8988T (cell line): ENCODE data around the gene CRYGD.
"Not testable (repeated sequence)": the region's sequence is repeated elsewhere in the genome, so short reads cannot be mapped to it uniquely, and the experiment has no call there.

Source experiments
- DNase-seq: peaks from one replicate; pipeline ENCODE4 v3.0.0; 2011

CRYGD gene

DNA sequence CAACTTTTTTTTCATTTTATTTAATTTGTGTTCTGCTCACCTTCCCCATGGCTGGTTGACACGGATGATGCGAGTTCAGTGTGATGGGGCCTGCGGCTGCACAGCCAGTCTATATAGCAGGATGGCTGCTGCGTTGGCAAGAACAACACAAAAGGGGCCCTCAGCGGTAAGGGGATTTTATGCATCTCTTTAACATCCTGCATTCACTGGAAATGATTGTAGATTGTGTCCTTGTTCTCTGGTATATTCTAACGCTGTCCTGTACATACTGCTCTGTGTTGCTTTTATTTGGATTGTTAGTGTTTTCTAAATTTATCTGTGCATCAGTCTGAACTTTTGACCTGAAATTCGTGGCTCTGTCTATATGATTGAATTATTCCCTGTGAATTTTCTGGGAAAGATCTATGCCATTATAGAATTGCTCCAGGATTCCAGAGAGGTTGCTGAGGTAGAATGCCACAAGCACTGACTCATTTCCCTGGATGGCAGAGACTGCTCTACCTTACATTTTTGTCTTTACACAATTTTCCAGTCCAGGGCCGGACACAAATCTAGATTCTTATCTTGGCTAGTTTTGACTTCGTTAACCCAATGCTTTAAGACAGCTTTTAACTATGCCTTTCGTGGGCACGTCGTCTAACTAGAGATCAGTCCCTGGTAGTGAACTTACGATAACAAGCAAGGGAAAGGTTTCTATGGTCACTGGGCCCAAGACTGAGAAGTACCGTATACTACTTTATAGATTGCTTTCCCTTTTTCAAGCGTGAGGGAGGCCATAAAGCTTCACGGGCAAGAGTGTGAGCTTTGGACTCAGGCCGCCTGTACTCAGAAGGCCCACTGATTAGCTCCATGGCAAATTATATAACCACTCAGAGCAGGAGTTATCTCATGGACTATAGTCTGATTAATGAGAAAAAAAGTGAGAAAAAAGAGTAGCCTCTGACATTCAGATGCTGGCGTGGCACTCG, 5.7 kb upstream of the CRYGD start, which contains the start of gene CRYGC:
Gene CRYGC, minus strand, starts transcription at position 85 of the 968 bp plus-strand sequence. Its CDS starts 36 bp downstream, at position 49.
- no peak for DNase-seq

DNA sequence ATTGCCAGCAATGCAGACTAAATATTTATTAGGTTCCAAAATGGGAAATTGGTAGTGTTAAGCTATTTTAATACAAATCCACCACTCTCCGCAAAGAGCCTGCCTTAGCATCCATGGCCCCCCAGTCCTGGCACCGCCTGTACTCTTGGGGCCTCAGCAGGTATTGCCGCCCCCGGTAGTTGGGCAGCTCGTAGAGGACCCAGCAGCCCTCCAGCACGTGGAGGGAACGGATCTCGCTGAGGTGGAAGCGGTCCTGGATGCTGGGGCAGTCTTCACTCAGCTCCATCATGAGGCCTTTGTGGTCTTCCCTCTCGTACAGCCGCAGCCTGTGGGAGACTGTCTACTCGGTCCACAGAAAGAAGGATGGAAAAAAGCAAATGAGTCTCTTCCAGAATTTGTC, 3.8 kb upstream of the CRYGD start:
- no peak for DNase-seq

DNA sequence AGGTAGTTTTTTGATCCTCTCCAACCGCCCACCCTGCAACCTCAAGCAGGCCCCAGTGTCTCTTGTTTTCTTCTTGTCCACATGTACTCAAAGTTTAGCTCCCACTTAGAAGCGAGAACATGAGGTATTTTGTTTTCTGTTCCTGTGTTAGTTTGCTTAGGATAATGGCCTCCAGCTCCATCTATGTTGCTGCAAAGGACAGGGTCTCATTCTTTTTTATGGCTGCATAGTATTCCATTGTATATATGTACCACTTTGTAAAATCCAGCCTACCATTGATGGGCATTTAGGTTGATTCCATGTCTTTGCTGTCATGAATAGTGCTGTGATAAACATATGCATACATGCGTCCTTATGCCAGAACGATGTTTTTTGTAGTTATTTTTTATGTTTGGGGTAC, 2.8 kb upstream of the CRYGD start:
- no peak for DNase-seq

DNA sequence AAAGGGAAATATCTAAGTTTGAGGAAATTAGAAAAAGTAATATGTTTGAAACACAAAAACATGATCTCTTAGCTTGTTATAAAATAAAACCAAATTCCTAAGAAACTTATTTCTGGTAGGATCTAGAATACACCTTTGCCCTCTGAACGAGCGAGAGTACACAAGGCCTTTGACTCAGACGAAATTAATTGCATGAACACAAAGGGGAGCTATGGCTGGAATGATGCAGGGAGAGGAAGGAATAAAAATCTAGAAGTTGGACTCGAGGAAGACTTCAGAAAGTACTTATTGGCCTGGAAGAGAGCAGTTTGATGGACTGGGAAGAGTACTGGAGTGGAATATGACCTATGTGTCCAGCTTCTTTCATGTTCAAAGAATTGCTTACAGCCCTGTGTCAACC, 927 bp upstream of the CRYGD start:
- no peak for DNase-seq

DNA sequence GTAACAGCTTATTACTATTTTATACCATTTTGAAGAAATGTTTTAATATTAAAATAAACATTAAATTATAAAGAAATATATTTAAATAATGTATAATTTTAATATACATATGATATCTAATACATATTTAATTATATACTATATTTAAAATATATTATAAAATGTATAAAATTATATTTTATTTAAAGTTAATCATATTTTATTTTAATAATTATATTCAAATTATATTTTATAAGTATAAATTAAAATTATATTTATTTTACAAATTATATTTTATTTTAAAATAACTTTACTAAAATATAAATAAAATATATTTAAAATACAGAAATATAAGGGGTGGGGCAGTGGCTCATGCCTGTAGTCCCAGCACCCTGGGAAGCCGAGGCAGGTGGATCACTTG, 2.1 kb downstream of the CRYGD start:
- no peak for DNase-seq

DNA sequence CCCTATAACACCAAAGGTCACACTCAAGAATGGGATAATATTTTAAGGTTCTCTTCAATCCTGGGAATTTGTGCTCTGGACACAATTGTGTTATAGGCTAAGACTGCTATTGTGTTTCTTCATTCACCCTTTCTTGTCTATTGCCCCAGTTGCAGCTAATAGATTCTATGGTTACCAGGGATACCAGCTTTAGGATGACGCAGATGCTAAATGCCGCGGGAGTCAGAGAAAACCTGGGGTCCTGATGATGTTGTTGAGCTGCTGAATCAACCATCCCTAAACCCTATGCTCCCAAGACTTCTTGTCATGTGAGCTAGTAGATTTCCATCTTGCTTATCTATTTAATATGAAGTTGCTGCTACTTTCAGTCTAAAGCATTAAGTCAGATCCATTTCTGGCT, 5.4 kb downstream of the CRYGD start:
- DNase-seq: no peak

DNA sequence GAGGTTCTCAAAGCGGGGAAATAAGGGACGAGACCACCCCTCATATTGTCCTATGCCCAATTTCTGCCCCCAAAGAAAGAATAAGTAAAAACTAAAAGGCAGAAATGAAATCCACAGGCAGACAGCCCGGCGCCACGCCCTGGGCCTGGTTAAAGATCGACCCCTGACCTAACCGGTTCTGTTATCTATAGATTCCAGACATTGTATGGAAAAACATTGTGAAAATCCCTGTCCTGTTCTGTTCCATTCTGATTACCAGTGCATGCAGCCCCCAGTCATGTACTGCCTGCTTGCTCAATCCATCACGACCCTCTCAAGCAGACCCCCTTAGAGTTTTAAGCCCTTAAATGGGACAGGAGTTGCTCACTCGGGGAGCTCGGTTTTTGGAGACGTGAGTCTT, 6.9 kb downstream of the CRYGD start:
- DNase-seq: not testable (repeated sequence)

DNA sequence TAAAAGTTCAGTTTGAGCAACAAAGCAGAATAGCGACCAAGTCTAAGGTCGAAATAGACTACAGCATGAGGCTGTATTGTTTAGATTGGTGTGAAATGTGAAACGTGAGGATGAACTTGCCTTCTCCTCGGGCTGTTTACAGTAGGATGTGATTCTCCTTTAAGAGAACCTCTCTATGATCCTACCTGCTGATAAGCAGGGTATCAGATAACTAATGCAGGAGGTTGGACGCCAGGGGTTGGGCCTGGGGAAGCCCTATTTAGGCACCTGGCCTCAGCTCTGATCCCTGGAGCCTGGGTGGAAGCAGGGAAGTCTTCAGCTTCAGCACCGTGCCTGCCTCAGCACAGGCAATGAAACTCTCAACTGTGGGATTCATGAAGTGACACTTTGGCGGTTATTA, 11.4 kb downstream of the CRYGD start:
- no peak for DNase-seq

DNA sequence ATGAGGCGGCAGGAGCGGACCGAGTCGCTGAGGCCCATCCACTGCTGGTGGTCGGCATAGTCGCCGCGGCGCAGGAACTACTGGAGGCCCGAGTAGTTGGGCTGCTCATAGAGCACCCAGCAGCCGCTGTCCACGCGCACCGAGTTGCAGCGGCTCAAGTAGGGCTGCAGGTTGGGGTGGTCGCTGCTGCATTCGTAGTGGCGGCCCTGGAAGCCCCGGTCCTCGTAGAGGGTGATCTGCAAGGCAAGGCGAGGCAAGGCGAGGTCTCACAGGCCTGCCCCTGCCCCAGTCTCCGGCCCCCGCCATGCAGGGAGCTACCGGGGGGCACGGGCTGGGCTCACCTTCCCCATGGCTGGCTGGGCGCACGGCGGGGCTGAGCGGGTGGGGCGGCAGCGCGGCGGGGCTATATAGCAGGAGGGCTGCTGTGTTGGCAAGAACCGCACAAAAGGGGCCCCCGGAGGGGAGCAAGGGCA, 12.0 kb downstream of the CRYGD start:
- DNase-seq: not testable (repeated sequence)

DNA sequence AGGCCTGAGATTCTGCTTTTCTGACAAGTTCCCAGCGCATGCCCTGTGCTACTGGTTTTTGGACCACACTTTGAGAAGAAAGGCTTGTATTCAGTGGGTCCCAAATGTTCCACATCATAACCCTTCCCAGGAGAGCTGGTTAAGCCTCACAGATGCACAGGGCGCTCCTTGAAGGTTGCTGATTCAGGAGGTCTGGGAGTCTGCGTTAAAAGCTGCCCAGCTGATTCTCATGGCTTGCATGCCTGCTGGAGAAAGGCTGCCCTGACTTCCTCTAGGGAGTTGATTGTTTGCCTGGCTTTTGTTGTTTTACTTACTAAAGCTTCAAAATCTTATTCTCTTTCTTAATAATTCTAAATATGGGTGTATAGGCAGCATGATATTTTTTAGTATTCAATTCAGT, 20.7 kb downstream of the CRYGD start:
- no peak for DNase-seq

DNA sequence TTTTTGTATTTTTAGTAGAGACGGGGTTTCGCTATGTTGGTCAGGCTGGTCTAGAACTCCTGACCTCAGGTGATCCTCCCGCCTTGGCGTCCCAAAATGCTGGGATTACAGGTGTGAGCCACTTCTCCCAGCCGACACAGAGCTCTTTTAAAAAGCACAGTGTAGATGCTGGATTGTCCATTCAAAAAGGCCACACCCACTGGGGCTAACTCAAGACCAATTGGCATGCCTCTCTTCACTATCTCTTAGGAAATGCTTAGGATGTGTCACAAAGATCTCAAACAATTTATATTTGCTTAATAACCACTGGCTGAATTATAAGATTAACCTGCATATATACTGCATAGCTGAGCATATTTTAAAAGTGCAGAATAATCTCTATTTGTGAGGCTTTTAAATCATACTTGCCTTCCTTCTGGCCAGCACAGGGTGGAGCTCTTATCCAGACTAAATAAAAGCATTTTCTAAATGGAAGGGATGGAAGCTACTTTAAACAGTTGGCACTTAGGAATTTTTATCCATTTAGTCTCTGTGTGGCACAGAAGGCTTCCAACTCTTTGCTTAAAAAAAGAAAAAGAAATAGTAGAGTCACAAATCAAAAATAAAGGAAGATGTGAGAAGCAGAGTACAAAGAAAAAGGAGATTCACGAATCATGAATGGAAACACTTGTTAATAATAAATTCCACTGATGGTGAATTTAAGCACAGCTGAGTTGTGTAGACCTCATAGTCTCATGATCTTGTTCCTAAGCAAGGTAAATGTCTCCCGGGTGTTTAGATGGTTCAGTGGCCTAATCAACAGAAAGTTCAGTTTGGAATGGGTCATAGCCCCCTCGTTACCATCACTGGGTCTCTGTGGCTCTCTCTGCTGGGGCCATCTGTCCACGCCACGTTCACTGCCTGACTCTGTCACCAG, 22.4 kb downstream of the CRYGD start:
- DNase-seq: no peak

DNA sequence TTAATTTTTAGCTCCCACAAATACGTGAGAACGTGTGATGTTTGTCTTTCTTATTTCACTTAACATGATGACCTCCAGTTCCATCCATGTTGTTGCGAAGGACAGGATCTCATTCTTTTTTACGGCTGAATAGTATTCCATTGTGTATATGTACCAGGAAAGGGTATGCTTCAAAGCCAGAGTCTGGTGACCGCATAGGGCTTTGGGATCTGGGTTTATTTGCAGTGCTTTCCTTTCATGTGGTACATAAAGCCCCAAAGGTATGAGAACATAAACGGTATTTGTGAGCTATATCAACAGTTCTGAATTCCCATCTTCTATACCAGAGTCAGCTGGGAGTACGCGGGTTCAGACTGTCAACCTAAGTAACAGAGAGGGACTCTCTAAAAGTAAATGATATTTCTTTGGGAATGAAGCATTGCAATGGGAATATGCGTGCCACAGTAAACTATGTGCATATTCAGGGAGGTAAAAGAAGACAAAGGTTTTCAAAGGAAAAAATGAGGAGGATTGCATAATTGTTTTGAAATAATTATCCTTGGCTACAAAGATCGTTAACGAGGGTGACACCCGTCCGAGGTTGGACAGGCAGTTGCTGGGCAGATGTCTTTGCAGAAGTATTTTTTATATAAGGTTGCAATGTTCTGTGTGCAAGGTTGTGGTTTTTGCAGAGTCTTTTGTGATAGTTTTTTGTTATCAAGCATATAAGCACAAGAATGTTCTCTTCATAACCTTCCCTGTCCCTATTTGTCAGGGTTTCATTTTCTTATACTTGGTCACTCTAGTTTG, 24.4 kb downstream of the CRYGD start:
- no peak for DNase-seq

DNA sequence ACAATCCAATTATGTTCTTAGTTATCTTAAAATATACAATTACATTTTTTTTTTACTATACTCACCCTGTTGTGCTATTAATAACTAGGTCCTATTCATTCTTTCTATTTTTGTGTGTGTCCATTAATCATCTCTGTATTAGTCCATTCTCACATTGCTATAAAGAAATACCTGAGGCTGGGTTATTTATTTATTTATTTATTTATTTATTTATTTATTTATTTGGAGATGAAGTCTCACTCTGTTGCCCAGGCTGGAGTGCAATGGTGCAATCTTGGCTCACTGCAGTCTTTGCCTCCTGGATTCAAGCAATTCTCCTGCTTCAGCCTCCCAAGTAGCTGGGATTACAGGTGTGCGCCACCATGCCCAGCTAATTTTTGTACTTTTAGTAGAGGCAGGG, 25.6 kb downstream of the CRYGD start:
- DNase-seq: not testable (repeated sequence)

DNA sequence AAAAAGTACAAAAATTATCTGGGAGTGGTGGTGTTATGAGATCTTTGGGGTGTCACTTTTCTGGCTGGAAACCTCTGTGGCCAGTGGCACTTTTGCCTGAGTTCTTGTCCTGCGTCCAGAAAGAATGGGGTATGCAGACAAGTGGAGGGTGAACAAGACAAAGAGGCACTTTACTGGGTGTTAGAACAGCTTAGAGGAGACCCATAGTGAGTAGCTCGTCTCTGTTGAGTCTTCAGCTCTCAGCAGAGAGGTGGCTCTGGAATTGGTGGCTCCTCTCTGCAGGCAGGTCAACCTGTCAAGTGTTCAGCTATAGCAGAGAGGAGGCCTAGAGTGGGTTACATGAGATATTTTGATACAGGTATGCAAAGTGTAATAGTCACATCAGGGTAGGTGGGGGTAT, 26.1 kb downstream of the CRYGD start:
- no peak for DNase-seq

DNA sequence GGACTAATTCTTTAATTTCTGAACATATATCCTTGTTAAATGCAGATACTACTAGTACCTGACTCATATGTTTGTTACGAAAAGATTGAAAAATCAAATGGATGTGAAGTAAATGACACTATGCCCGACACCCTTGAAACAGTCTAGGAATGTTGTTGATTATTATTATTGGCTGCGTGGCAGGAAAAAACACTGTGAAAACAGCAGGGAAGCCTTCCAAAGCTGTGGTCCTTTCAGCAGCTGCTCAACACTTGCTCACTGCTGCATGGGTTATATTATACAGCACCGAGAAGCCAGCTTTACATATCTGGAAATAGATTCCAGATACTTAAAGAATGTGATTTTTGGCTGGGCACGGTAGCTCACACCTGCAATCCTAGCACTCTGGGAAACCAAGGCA, 26.5 kb downstream of the CRYGD start:
- DNase-seq: no peak

DNA sequence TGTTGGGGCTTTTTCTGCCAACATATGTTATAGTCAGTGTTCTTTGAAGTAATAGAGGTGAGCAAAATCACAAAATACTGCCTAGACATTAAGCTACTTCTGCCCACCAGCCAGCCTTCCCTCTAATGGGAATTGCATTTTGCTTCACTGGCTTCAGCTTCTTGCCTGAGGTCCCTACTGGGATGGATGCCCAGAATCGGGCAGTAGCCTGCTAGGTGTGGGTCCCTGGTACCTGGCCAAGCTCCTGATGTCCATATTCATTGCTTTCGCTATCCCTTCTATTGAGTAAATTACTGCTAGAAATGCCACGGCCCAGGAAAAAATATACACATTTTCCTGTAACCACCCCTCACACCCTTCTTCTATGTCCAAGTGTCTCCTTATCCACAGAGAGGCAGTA, 27.0 kb downstream of the CRYGD start:
- DNase-seq: no peak

DNA sequence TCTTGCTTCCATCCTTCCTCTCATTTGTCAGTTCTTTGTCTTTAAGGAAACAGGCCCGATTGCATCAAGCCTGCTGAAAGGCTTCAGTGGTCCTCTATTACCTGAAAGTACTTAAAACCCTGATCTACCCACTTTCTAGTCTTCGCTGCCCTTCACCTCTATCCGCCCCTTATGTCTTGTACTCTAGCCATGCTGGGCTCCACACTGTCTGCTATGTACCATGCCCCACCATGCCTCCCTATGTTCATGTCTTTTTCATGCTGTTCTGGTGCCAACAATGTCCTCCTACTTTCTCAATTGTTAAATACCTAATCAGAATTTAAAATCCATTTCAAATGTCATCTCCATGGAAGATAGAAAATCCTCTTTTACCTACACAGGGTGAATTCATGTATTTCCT, 28.2 kb downstream of the CRYGD start:
- DNase-seq: no peak

DNA sequence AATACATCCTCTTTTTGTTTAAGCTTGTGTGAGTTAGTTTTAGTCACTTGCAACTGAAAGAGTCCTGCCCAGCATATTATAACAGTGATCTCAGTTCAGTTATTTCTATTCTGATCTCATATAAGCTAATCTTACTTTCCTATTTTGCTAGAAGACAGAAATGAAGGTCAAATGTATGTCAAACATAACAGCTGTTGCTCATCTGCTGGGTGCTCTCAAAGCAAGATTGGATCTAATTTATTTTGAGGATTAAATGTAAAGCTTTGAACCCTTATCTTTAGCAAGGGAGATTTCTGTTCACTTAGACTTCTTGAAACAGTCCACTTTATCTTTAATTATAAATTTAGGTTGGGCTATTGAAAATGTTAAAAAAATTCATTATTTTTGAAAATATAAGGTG, 31.2 kb downstream of the CRYGD start:
- no peak for DNase-seq

DNA sequence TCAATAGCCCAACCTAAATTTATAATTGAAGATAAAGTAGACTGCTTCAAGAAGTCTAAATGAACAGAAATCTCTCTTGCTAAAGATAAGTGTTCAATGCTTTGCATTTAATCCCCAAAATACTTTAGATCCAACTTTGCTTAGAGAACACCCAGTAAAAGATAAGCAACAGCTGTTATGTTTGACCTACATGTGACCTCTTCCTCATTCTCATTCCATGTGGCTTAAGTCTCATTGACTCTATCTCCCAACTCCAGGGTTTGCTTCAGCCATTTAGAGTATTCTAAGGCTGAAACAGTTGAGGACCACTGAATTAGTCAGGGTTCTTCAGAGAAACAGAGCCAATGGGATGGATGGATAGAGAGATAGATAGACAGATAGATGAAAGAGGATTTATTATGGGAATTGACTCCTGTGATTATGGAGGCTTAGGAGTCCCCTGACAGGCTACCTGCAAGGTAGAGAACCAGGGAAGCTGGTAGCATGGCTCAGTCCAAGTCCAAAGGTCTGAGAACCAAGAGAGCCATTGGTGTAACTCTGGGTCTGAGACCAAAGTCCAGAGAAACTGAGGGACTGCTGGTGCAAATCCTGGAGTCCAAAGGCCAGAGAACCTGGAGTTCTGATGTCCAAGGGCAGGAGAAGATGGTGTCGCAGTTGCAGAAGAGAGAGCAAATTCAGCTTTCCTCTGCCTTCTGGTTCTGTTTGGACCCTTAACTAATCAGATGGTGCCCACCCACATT, 32.1 kb downstream of the CRYGD start:
- DNase-seq: no peak

DNA sequence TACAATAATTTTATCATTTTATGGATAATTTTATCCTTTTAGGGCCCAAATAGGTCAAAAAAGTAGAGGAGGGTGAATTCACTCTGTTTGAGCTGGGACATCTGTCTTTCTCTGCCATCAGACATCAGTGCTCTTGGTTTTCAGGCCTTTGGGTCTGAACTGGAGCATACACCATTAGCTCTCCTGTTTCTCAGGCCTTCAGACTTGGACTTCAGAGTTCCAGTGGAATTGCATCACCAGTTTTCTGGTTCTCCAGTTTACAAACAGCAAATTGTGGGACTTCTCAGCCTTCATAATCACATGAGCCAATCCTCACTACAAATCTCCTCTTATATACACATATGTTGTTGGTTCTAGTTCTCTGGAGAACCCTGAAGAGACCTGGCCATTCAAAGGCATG, 33.9 kb downstream of the CRYGD start:
- DNase-seq: no peak

DNA sequence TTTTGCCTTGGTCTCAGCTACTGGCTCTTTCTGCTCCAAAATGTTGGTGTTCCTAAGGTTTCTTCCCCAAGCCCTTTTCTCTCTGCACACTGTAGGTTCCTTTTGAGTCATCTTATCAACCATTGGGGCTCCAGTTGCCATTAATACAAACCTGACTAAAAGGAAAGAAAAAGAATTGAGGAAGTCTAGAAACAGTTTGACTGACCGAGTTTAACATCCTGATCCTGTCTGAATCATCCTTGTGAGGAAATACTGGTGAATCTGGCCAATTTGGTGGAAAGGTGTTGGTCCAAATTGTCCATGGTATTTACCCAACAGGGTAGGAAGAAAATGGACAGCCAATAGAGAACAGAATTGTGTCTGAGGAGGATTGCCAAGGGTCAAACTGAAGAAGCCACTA, 38.3 kb downstream of the CRYGD start:
- no peak for DNase-seq

DNA sequence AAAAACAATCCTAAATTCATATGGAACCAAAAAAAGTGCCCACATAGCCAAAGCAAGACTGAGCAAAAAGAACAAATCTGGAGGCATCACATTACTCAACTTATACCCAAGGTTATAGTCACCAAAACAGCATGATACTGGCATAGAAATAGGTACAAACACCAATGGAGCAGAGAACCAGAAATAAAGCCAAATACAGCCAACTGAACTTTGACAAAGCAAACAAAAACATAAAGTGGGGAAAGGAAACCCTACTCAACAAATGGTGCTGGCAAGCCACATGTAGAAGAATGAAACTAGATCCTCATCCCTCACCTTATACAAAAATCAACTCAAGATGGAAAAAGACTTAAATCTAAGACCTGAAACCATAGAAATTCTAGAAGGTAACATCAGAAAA, 40.5 kb downstream of the CRYGD start:
- no peak for DNase-seq
